Neural progenitor cell (in vitro differentiated cells): ENCODE results near the gene AHI1.

Experiments used
- EZH2 ChIP-seq: fragments of 200-600 bp; sonication (generic); IDR thresholded peaks from 2 replicates; pipeline ENCODE4 v1.6.1; 2017; ENCODE audit warnings: antibody characterized with exemption, mild to moderate bottlenecking, moderate library complexity
- EZH2phosphoT487 ChIP-seq: fragments of 200-600 bp; sonication (generic); IDR thresholded peaks from 2 replicates; pipeline ENCODE4 v1.6.1; 2017; ENCODE audit warnings: antibody characterized with exemption

DNA sequence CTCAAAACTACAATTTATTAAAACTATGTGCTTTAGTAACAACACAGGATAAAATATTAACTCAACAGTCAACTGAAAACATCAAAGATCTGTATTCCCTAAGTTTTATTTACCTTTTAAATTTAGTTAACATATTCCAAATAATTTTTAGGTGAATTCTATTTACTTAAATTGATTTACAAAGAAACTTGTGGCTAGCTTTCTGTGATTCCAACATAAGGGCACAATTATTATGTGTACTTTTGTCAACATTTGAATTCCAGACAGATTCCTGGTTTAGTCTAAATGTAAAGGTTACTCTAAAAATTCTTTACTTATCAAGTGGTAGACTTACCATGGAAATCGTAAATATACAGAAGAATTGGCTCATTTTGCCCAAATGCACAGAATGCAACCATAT is 70.7 kb downstream of the AHI1 start:
- TF ChIP-seq EZH2phosphoT487 = no peak
- TF ChIP-seq EZH2 = no peak
